Neural cell (in vitro differentiated cells): ENCODE data around the gene HCLS1. TPM values are rescaled to one million over a fixed set of nuclear protein-coding genes. Genes with fewer than 3 reads are reported as not detected.

ENCODE experiments used
- H2AFZ ChIP-seq: fragments of 200-600, 300-800 bp; sonication (generic), shearing (Covaris generic); 2 replicates; pipeline ENCODE4 v1.6.0; 2014; ENCODE audit warnings: low read depth, mild to moderate bottlenecking, antibody characterized with exemption, low read length, moderate library complexity
- H3F3A ChIP-seq: fragments of 200-600 bp; shearing (Covaris generic); 2 replicates; pipeline ENCODE4 v1.6.1; 2016; ENCODE audit warnings: mild to moderate bottlenecking, moderate library complexity, mixed read lengths, antibody characterized with exemption, low read length; ENCODE audit not compliant: insufficient read depth, poor library complexity, severe bottlenecking
- H3K27ac ChIP-seq: fragments of 200-600, 300-800 bp; sonication (generic), shearing (Covaris generic); 2 replicates; pipeline ENCODE4 v1.5.1; 2014; ENCODE audit warnings: mild to moderate bottlenecking, low read length, moderate library complexity
- H3K27me3 ChIP-seq: fragments of 300-800, 200-600 bp; sonication (generic), shearing (Covaris generic); 2 replicates; pipeline ENCODE4 v1.6.0; 2014; ENCODE audit warnings: mild to moderate bottlenecking, low read depth, low read length, moderate library complexity; ENCODE audit not compliant: insufficient read depth
- H3K36me3 ChIP-seq: fragments of 300-800, 200-600 bp; sonication (generic), shearing (Covaris generic); 2 replicates; pipeline ENCODE4 v1.5.1; 2014; ENCODE audit warnings: mild to moderate bottlenecking, antibody characterized with exemption, low read length, moderate library complexity; ENCODE audit not compliant: insufficient read depth
- H3K4me2 ChIP-seq: fragments of 300-800, 200-600 bp; sonication (generic), shearing (Covaris generic); 2 replicates; pipeline ENCODE4 v1.6.0; 2014; ENCODE audit warnings: mild to moderate bottlenecking, low read length
- H3K4me3 ChIP-seq: fragments of 300-800, 200-600 bp; sonication (generic), shearing (Covaris generic); 2 replicates; pipeline ENCODE4 v1.5.1; 2014; ENCODE audit warnings: mild to moderate bottlenecking, low read length, moderate library complexity
- H3K79me2 ChIP-seq: fragments of 200-600 bp; shearing (Covaris generic); replicated peaks from 2 replicates; pipeline ENCODE4 v1.6.0; 2014; ENCODE audit warnings: mild to moderate bottlenecking, low read length, moderate library complexity; ENCODE audit not compliant: insufficient read depth
- H3K9ac ChIP-seq: fragments of 300-800, 200-600 bp; sonication (generic), shearing (Covaris generic); 2 replicates; pipeline ENCODE4 v1.6.1; 2016; ENCODE audit warnings: mild to moderate bottlenecking, low read length, mixed read lengths
- H3K9me2 ChIP-seq: fragments of 200-600 bp; shearing (Covaris generic); 2 replicates; pipeline ENCODE4 v1.6.1; 2016; ENCODE audit warnings: mild to moderate bottlenecking, low read length, mixed read lengths; ENCODE audit not compliant: insufficient read depth
- H3K9me3 ChIP-seq: fragments of 200-600, 300-800 bp; sonication (generic), shearing (Covaris generic); 2 replicates; pipeline ENCODE4 v1.6.1; 2016; ENCODE audit warnings: mild to moderate bottlenecking, mixed run types, low read length, moderate library complexity, mixed read lengths
- H4K20me1 ChIP-seq: fragments of 200-600 bp; shearing (Covaris generic); 2 replicates; pipeline ENCODE4 v1.6.1; 2016; ENCODE audit warnings: mild to moderate bottlenecking, mixed run types; ENCODE audit not compliant: insufficient read depth
- EP300 ChIP-seq: fragments of 450-650 bp; conservative IDR thresholded peaks from 2 replicates; pipeline ENCODE4 v1.6.1; 2014; ENCODE audit warnings: antibody characterized with exemption, mild to moderate bottlenecking, moderate library complexity; ENCODE audit not compliant: poor library complexity, severe bottlenecking
- EZH2 ChIP-seq: fragments of 200-600, 300-800 bp; shearing (Covaris generic), sonication (generic); IDR thresholded peaks from 2 replicates; pipeline ENCODE4 v1.6.1; 2014; ENCODE audit warnings: antibody characterized with exemption, low read length, borderline replicate concordance, mild to moderate bottlenecking; ENCODE audit not compliant: insufficient read depth, poor library complexity, severe bottlenecking
- MXI1 ChIP-seq: fragments of 450-650 bp; conservative IDR thresholded peaks from 2 replicates; pipeline ENCODE4 v1.6.1; 2014; ENCODE audit warnings: antibody characterized with exemption, mild to moderate bottlenecking; ENCODE audit not compliant: poor library complexity, severe bottlenecking
- POLR2AphosphoS5 ChIP-seq: IDR thresholded peaks from 2 replicates; pipeline ENCODE4 v1.6.1; 2012
- RAD21 ChIP-seq: fragments of 450-650 bp; conservative IDR thresholded peaks from 2 replicates; pipeline ENCODE4 v1.6.1; 2014; ENCODE audit warnings: antibody characterized with exemption, mild to moderate bottlenecking, moderate library complexity
- SMC3 ChIP-seq: fragments of 450-650 bp; conservative IDR thresholded peaks from 2 replicates; pipeline ENCODE4 v1.6.1; 2014; ENCODE audit warnings: antibody characterized with exemption, mild to moderate bottlenecking, moderate library complexity; ENCODE audit not compliant: poor library complexity
- TAF1 ChIP-seq: IDR thresholded peaks from 2 replicates; pipeline ENCODE4 v1.6.1; 2012; ENCODE audit warnings: low read depth
- polyA plus RNA-seq: library from polyadenylated mRNA; depleted of rRNA; stranded (reverse); fragments of >200 nt; gene quantifications from 2 replicates; pipeline ENCODE4 v1.2.3, GENCODE V29; 2014
- TF ChIP-seq, protein P1 (sequence below): IDR thresholded peaks from 2 replicates; pipeline ENCODE4 v1.6.1; 2012; ENCODE audit warnings: borderline replicate concordance
- TF ChIP-seq, protein P2 (sequence below): fragments of 450-650 bp; IDR thresholded peaks from 2 replicates; pipeline ENCODE4 v1.5.1; 2014; ENCODE audit warnings: antibody characterized with exemption, mild to moderate bottlenecking, moderate library complexity; ENCODE audit not compliant: poor library complexity, severe bottlenecking

Gene HCLS1
- polyA plus RNA-seq, 1 donor from 2014 or later, result 0.25 TPM

DNA sequence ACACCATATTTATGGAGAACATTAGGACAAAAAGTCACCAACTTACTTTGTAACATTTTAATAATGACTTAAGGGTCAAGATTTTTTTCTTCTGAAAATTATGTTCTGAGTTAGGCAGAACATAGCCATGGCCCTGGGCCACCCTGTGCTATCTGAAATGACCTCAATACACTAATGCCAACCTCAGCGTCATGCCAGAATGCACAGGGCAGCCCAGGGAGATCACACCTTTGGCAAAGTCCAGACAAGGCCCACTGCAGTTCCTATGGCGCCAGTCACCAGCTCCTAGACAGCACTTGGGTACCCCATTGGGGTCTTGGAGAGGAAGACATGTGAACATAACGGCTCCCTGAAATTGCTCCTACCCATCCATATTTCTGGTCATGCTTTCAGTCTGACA, 33.1 kb downstream of the HCLS1 start:
- Histone ChIP-seq H3K79me2 (no peaks in the 10 kb centered on the region), H3K27ac (no peak overlapping the region), H3K4me3 (no peak overlapping the region), H3K4me2 (no peak overlapping the region), H2AFZ (no peak overlapping the region), H3F3A (no peaks in the 10 kb centered on the region), H3K9me2 (no peaks in the 10 kb centered on the region), H3K27me3 (no peaks in the 10 kb centered on the region), H4K20me1 (no peaks in the 10 kb centered on the region), H3K36me3 (no peaks in the 10 kb centered on the region), H3K9me3 (no peaks in the 10 kb centered on the region), H3K9ac (no peak overlapping the region)
- TF ChIP-seq POLR2AphosphoS5 (no peak), EZH2 (no peak), MXI1 (no peak), EP300 (no peak), TAF1 (no peak), RAD21 (no peak), SMC3 (no peak)
- TF ChIP-seq, protein P1, sequence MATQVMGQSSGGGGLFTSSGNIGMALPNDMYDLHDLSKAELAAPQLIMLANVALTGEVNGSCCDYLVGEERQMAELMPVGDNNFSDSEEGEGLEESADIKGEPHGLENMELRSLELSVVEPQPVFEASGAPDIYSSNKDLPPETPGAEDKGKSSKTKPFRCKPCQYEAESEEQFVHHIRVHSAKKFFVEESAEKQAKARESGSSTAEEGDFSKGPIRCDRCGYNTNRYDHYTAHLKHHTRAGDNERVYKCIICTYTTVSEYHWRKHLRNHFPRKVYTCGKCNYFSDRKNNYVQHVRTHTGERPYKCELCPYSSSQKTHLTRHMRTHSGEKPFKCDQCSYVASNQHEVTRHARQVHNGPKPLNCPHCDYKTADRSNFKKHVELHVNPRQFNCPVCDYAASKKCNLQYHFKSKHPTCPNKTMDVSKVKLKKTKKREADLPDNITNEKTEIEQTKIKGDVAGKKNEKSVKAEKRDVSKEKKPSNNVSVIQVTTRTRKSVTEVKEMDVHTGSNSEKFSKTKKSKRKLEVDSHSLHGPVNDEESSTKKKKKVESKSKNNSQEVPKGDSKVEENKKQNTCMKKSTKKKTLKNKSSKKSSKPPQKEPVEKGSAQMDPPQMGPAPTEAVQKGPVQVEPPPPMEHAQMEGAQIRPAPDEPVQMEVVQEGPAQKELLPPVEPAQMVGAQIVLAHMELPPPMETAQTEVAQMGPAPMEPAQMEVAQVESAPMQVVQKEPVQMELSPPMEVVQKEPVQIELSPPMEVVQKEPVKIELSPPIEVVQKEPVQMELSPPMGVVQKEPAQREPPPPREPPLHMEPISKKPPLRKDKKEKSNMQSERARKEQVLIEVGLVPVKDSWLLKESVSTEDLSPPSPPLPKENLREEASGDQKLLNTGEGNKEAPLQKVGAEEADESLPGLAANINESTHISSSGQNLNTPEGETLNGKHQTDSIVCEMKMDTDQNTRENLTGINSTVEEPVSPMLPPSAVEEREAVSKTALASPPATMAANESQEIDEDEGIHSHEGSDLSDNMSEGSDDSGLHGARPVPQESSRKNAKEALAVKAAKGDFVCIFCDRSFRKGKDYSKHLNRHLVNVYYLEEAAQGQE, result no peak
- TF ChIP-seq, protein P2, sequence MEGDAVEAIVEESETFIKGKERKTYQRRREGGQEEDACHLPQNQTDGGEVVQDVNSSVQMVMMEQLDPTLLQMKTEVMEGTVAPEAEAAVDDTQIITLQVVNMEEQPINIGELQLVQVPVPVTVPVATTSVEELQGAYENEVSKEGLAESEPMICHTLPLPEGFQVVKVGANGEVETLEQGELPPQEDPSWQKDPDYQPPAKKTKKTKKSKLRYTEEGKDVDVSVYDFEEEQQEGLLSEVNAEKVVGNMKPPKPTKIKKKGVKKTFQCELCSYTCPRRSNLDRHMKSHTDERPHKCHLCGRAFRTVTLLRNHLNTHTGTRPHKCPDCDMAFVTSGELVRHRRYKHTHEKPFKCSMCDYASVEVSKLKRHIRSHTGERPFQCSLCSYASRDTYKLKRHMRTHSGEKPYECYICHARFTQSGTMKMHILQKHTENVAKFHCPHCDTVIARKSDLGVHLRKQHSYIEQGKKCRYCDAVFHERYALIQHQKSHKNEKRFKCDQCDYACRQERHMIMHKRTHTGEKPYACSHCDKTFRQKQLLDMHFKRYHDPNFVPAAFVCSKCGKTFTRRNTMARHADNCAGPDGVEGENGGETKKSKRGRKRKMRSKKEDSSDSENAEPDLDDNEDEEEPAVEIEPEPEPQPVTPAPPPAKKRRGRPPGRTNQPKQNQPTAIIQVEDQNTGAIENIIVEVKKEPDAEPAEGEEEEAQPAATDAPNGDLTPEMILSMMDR, result no peak

DNA sequence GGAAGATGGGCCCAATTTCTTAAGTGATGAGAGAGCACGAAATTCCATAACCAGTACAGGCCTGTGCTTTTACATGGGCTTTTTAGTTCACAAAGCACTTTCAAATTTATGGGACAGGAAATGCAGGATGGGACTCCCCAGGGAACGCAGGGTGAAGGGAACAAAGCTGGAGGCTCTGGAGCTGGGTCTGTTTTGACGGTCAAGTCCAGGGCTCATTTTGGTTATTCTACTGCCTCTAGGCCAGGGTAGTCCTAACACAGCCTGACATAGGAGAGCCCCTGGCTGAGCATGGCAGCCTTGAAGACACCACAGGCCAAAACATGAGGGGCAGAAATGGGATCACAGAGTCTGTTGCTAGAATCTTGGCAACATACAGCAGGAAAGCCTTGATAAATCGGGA, 33.5 kb downstream of the HCLS1 start:
- TF ChIP-seq RAD21, result no peak
- TF ChIP-seq, protein P1, result no peak
- TF ChIP-seq SMC3, result no peak
- no peak for TF ChIP-seq EZH2
- TF ChIP-seq TAF1, result no peak
- TF ChIP-seq MXI1, result no peak
- TF ChIP-seq EP300, result no peak
- no peak for TF ChIP-seq POLR2AphosphoS5
- TF ChIP-seq, protein P2, result no peak
- Histone ChIP-seq H4K20me1 (no peaks in the 10 kb centered on the region), H3K27me3 (no peaks in the 10 kb centered on the region), H3K27ac (no peak overlapping the region), H3K9ac (no peak overlapping the region), H3K79me2 (no peaks in the 10 kb centered on the region), H3K4me3 (no peak overlapping the region), H3K36me3 (no peaks in the 10 kb centered on the region), H3K9me2 (no peaks in the 10 kb centered on the region), H2AFZ (no peak overlapping the region), H3K4me2 (no peak overlapping the region), H3K9me3 (no peaks in the 10 kb centered on the region), H3F3A (no peaks in the 10 kb centered on the region)
